Hepatocyte (in vitro differentiated cells): Measurements from ENCODE around the gene SLC25A13. TPM values are rescaled to one million over a fixed set of nuclear protein-coding genes. Genes with fewer than 3 reads are reported as not detected.
A peak's percentile ranks its signal among the peaks of the same experiment; 100 is the strongest.
"Not testable (repeated sequence)": the region's sequence is repeated elsewhere in the genome, so short reads cannot be mapped to it uniquely, and the experiment has no call there.

Experiments
- DNase-seq: peaks from one replicate; pipeline ENCODE4 v3.0.0-alpha.2; 2016; ENCODE audit warnings: low spot score
- H2AFZ ChIP-seq: fragments of 200-600 bp; sonication (generic); 2 replicates; pipeline ENCODE4 v1.6.0; 2016; ENCODE audit warnings: antibody characterized with exemption, mild to moderate bottlenecking
- H3K27ac ChIP-seq: fragments of 200-600 bp; sonication (generic); 2 replicates; pipeline ENCODE4 v1.5.1; 2016; ENCODE audit warnings: mild to moderate bottlenecking
- H3K27me3 ChIP-seq: fragments of 200-600 bp; sonication (generic); 2 replicates; pipeline ENCODE4 v1.6.1; 2016
- H3K36me3 ChIP-seq: fragments of 200-600 bp; sonication (generic); replicated peaks from 2 replicates; pipeline ENCODE4 v1.5.1; 2016; ENCODE audit warnings: low read depth; ENCODE audit not compliant: insufficient read depth
- H3K4me1 ChIP-seq: fragments of 200-600 bp; sonication (generic); 2 replicates; pipeline ENCODE4 v1.5.1; 2016; ENCODE audit warnings: mild to moderate bottlenecking, moderate library complexity; ENCODE audit not compliant: insufficient read depth
- H3K4me2 ChIP-seq: fragments of 200-600 bp; sonication (generic); 2 replicates; pipeline ENCODE4 v1.6.0; 2016
- H3K4me3 ChIP-seq: fragments of 200-600 bp; sonication (generic); 2 replicates; pipeline ENCODE4 v1.5.1; 2016; ENCODE audit warnings: mild to moderate bottlenecking
- H3K79me2 ChIP-seq: fragments of 200-600 bp; sonication (generic); 2 replicates; pipeline ENCODE4 v1.6.0; 2017; ENCODE audit warnings: mild to moderate bottlenecking
- H3K9me2 ChIP-seq: fragments of 200-600 bp; sonication (generic); replicated peaks from 2 replicates; pipeline ENCODE4 v1.6.0; 2017; ENCODE audit warnings: mild to moderate bottlenecking; ENCODE audit not compliant: insufficient read depth
- H3K9me3 ChIP-seq: fragments of 200-600 bp; sonication (generic); 2 replicates; pipeline ENCODE4 v1.5.1; 2016; ENCODE audit warnings: low read depth, mild to moderate bottlenecking
- H4K20me1 ChIP-seq: fragments of 200-600 bp; sonication (generic); 2 replicates; pipeline ENCODE4 v1.6.0; 2016; ENCODE audit warnings: mild to moderate bottlenecking; ENCODE audit not compliant: insufficient read depth, poor library complexity, severe bottlenecking
- EZH2 ChIP-seq: fragments of 200-600 bp; sonication (generic); IDR thresholded peaks from 2 replicates; pipeline ENCODE4 v1.6.1; 2016; ENCODE audit warnings: antibody characterized with exemption, mild to moderate bottlenecking, borderline replicate concordance
- EZH2phosphoT487 ChIP-seq: fragments of 200-600 bp; sonication (generic); IDR thresholded peaks from one replicate; pipeline ENCODE4 v1.6.1; 2018; ENCODE audit warnings: antibody characterized with exemption, mild to moderate bottlenecking, low read depth, moderate library complexity; ENCODE audit not compliant: unreplicated experiment, severe bottlenecking
- WGBS: methylation state at CpG from one replicate; pipeline ENCODE4 v1.1.6; 2016; ENCODE audit warnings: low lambda C conversion rate; ENCODE audit errors: missing lambda C conversion rate; 5-methylcytosine and 5-hydroxymethylcytosine counted together
- polyA plus RNA-seq: library from polyadenylated mRNA; unstranded; fragments of >200 nt; fragmentation: Nextera tagmentation; extraction: Ambion mirVana; gene quantifications from 2 replicates; pipeline ENCODE4 v1.2.1, GENCODE V29; 2016
- total RNA-seq: library from RNA; depleted of rRNA; stranded (reverse); fragments of >200 nt; gene quantifications from 2 replicates; pipeline ENCODE4 v1.2.3, GENCODE V29; 2014
- TF ChIP-seq, protein P1 (sequence below): fragments of 200-600 bp; sonication (generic); IDR thresholded peaks from 2 replicates; pipeline ENCODE4 v1.5.1; 2016; ENCODE audit warnings: antibody characterized with exemption, mild to moderate bottlenecking; ENCODE audit not compliant: poor library complexity

Gene SLC25A13
- total and polyA plus RNA-seq, 2 experiments from 2014 or later, result 37.5 to 55.1 TPM

DNA sequence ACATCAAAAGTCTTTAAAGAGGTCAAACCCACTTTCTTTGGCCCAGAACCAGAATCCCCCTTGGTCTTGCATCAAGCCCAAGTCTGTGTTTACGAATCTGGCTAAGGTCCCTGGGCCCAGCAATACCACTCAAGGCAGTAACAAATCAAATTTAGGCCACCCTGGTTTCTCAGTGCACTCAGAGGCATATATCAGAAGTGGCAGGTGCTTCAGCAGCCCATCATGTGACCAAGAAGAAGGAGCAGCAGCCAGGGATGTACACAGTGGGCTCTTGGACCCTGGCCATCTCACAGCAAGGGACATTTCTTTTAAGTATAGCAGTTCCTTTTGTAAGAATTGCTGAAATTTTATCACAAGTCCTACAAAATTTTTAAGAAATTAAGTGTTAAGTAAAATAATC is 7.3 kb upstream of the SLC25A13 start:
- Histone ChIP-seq H3K36me3 (no peaks in the 10 kb centered on the region), H3K79me2 (no peaks in the 10 kb centered on the region), H3K27ac (no peak overlapping the region), H3K4me1 (no peaks in the 10 kb centered on the region), H3K9me3 (no peaks in the 10 kb centered on the region), H3K27me3 (no peaks in the 10 kb centered on the region), H3K4me2 (no peak overlapping the region), H3K4me3 (no peak overlapping the region), H2AFZ (no peak overlapping the region), H4K20me1 (no peaks in the 10 kb centered on the region), H3K9me2 (no peaks in the 10 kb centered on the region)
- WGBS, result 85% methylated on average over 1 of the region's 1 CpG
- no peak for DNase-seq
- TF ChIP-seq, protein P1, sequence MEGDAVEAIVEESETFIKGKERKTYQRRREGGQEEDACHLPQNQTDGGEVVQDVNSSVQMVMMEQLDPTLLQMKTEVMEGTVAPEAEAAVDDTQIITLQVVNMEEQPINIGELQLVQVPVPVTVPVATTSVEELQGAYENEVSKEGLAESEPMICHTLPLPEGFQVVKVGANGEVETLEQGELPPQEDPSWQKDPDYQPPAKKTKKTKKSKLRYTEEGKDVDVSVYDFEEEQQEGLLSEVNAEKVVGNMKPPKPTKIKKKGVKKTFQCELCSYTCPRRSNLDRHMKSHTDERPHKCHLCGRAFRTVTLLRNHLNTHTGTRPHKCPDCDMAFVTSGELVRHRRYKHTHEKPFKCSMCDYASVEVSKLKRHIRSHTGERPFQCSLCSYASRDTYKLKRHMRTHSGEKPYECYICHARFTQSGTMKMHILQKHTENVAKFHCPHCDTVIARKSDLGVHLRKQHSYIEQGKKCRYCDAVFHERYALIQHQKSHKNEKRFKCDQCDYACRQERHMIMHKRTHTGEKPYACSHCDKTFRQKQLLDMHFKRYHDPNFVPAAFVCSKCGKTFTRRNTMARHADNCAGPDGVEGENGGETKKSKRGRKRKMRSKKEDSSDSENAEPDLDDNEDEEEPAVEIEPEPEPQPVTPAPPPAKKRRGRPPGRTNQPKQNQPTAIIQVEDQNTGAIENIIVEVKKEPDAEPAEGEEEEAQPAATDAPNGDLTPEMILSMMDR, result no peak
- no peak for TF ChIP-seq EZH2
- TF ChIP-seq EZH2phosphoT487, result no peak

DNA sequence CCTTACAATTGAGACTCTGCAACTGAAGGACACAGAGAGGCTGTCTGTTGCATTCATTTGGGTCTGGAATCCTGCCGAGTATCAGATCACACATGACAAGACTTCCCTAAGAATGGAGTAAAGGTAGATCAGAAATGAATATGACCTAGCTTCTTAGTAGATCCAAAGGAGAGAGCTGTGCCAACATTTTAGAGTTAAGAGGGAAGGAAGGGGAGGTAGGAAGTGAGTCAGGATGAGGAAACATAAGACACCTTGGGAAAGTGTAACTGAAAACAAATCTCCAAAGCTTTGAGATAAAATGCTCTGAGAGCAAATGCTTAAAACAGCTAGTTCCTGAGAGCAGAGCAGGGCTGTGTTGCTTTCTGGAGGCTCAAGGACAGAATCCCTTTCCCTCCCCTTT is 6.1 kb upstream of the SLC25A13 start:
- Histone ChIP-seq H3K4me2 (no peak overlapping the region), H3K4me1 (no peaks in the 10 kb centered on the region), H3K9me2 (no peaks in the 10 kb centered on the region), H3K36me3 (no peaks in the 10 kb centered on the region), H3K9me3 (no peaks in the 10 kb centered on the region), H3K27me3 (no peaks in the 10 kb centered on the region), H3K4me3 (no peak overlapping the region), H3K27ac (peak overlapping the region; percentile 0), H4K20me1 (no peaks in the 10 kb centered on the region), H2AFZ (no peak overlapping the region), H3K79me2 (no peaks in the 10 kb centered on the region)
- 67% methylated on average over 1 of the region's 1 CpG for WGBS
- TF ChIP-seq EZH2 (no peak), EZH2phosphoT487 (no peak)
- TF ChIP-seq, protein P1, result no peak
- no peak for DNase-seq

GRCh38 chr7:96327429-96327828 is 5.5 kb upstream of the SLC25A13 start:
- H3K4me3 ChIP-seq, result no peak overlapping the region
- 53% methylated on average over 3 of the region's 3 CpGs for WGBS
- H3K9me3 ChIP-seq, result no peaks in the 10 kb centered on the region
- H3K9me2 ChIP-seq, result no peaks in the 10 kb centered on the region
- H3K79me2 ChIP-seq, result no peaks in the 10 kb centered on the region
- H3K4me2 ChIP-seq, result no peak overlapping the region
- no peaks in the 10 kb centered on the region for H3K27me3 ChIP-seq
- no peaks in the 10 kb centered on the region for H4K20me1 ChIP-seq
- H3K4me1 ChIP-seq, result peaks cover 3% of the 10 kb centered on the region
- peak; percentile 46 for DNase-seq
- H3K27ac ChIP-seq, result peak overlapping the region; percentile 0
- TF ChIP-seq EZH2phosphoT487 (no peak), EZH2 (no peak)
- TF ChIP-seq, protein P1, result no peak
- no peak overlapping the region for H2AFZ ChIP-seq
- no peaks in the 10 kb centered on the region for H3K36me3 ChIP-seq

DNA sequence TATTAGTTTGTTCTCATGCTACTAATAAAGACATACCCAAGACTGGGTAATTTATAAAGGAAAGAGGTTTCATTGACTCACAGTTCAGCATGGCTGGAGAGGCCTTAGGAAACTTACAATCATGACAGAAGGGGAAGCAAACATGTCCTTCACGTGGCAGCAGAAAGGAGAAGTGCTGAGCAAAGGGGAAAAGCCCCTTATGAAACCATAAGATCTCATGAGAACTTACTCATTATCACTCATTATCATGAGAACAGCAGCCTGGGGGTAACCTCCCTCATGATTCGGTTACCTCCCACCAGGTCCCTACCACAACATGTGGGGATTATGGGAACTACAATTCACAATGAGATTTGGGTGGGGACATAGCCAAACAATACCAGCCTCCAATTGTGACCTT is 4.9 kb upstream of the SLC25A13 start:
- H3K27ac ChIP-seq, H2AFZ ChIP-seq: not testable (repeated sequence)
- WGBS, result 50% methylated on average over 2 of the region's 2 CpGs

More for the DNA sequence above, 4.9 kb upstream of the SLC25A13 start:
- H3K36me3 ChIP-seq, H3K9me2 ChIP-seq, DNase-seq, H3K9me3 ChIP-seq, H3K4me1 ChIP-seq, H3K27me3 ChIP-seq, H3K4me2 ChIP-seq, H4K20me1 ChIP-seq, H3K79me2 ChIP-seq, H3K4me3 ChIP-seq: not testable (repeated sequence)
